ENCODE measurements around the gene DMPK.

DMPK gene

GRCh38 chr19:45820413-45821102 lies 38.3 kb upstream of the DMPK start:
- Mint-ChIP-seq H3K27me3 (peaks cover 7% of the 10 kb centered on the region), H3K36me3 (peaks cover 17% of the 10 kb centered on the region), H3K4me1 (peaks cover 9% of the 10 kb centered on the region), H3K9me3 (no peaks in the 10 kb centered on the region), H3K4me3 (no peak overlapping the region), H3K27ac (no peak overlapping the region)
- DNase-seq = no peak
- CTCF ChIA-PET = interaction anchor here (0.8 to 1.8 kb wide), 2 partner anchors 21 to 65 kb away, joined by 3 to 5 read pairs; partner anchors contain the start of gene IRF2BP1

GRCh38 chr19:45819769-45820168 lies 37.5 kb upstream of the DMPK start:
- H3K9me3 Mint-ChIP-seq = no peaks in the 10 kb centered on the region
- peaks cover 13% of the 10 kb centered on the region for H3K27me3 Mint-ChIP-seq
- H3K4me3 Mint-ChIP-seq = no peak overlapping the region
- CTCF ChIA-PET = interaction anchor here (0.8 to 3.6 kb wide), 3 partner anchors 11 to 66 kb away, joined by 3 to 23 read pairs (median 5); partner anchors contain the start of gene IRF2BP1
- H3K4me1 Mint-ChIP-seq = peaks cover 9% of the 10 kb centered on the region
- peaks cover 17% of the 10 kb centered on the region for H3K36me3 Mint-ChIP-seq
- no peak for DNase-seq
- H3K27ac Mint-ChIP-seq = peak overlapping the region; percentile 75

GRCh38 chr19:45817725-45818301 lies 35.5 kb upstream of the DMPK start:
- peaks cover 6% of the 10 kb centered on the region for H3K36me3 Mint-ChIP-seq
- no peaks in the 10 kb centered on the region for H3K9me3 Mint-ChIP-seq
- peaks cover 19% of the 10 kb centered on the region for H3K27me3 Mint-ChIP-seq
- no peak for DNase-seq
- CTCF ChIA-PET = interaction anchor here (0.7 to 3.6 kb wide), 11 partner anchors 9 to 271 kb away, joined by 3 to 23 read pairs (median 7); partner anchors contain the start of genes MYPOP, SIX5 and SYMPK
- no peak overlapping the region for H3K4me3 Mint-ChIP-seq
- peaks cover 3% of the 10 kb centered on the region for H3K4me1 Mint-ChIP-seq
- H3K27ac Mint-ChIP-seq = no peak overlapping the region

- Mint-ChIP-seq H3K27me3 (peaks cover 19% of the 10 kb centered on the region), H3K36me3 (peaks cover 6% of the 10 kb centered on the region), H3K9me3 (no peaks in the 10 kb centered on the region)
These were observed 34.9 kb upstream of the DMPK start for GRCh38 chr19:45817010-45817724.

GRCh38 chr19:45816236-45817009 lies 34.1 kb upstream of the DMPK start:
- Mint-ChIP-seq H3K4me3 (no peak overlapping the region), H3K9me3 (no peaks in the 10 kb centered on the region), H3K36me3 (peaks cover 6% of the 10 kb centered on the region), H3K27ac (peak overlapping the region; percentile 78), H3K4me1 (peaks cover 3% of the 10 kb centered on the region), H3K27me3 (peaks cover 19% of the 10 kb centered on the region)
- no peak for DNase-seq
- CTCF ChIA-PET = interaction anchor here (0.5 to 3.6 kb wide), 23 partner anchors 8 to 201 kb away, joined by 3 to 23 read pairs (median 4); partner anchors contain the start of genes MYPOP, SIX5 and SYMPK

More at GRCh38 chr19:45817010-45817724, 34.9 kb upstream of the DMPK start:
- peak overlapping the region; percentile 78 for H3K27ac Mint-ChIP-seq
- CTCF ChIA-PET = interaction anchor here (0.5 to 3.6 kb wide), 24 partner anchors 9 to 271 kb away, joined by 3 to 23 read pairs (median 4); partner anchors contain the start of genes MYPOP, SIX5 and SYMPK
- DNase-seq = peak; percentile 98
- H3K4me3 Mint-ChIP-seq = no peak overlapping the region
- H3K4me1 Mint-ChIP-seq = peaks cover 3% of the 10 kb centered on the region

GRCh38 chr19:45815481-45816216 lies 33.4 kb upstream of the DMPK start:
- peaks cover 3% of the 10 kb centered on the region for H3K36me3 Mint-ChIP-seq
- no peak for DNase-seq
- no peak overlapping the region for H3K27ac Mint-ChIP-seq
- peaks cover 3% of the 10 kb centered on the region for H3K4me1 Mint-ChIP-seq
- CTCF ChIA-PET = interaction anchor here (2.2 kb wide), 1 partner anchor 46 kb away, joined by 12 read pairs; the partner anchor contains the start of gene SIX5
- H3K9me3 Mint-ChIP-seq = no peaks in the 10 kb centered on the region
- H3K27me3 Mint-ChIP-seq = peaks cover 19% of the 10 kb centered on the region
- no peak overlapping the region for H3K4me3 Mint-ChIP-seq

GRCh38 chr19:45814851-45815480 lies 32.7 kb upstream of the DMPK start, which contains the start of gene RSPH6A:
Gene RSPH6A, minus strand, starts transcription at chr19:45815308. Its CDS starts 132 bp downstream, at chr19:45815176.
- peaks cover 19% of the 10 kb centered on the region for H3K27me3 Mint-ChIP-seq
- no peaks in the 10 kb centered on the region for H3K9me3 Mint-ChIP-seq
- CTCF ChIA-PET = interaction anchor here (1.5 to 2.8 kb wide), 3 partner anchors 8 to 46 kb away, joined by 4 to 8 read pairs (median 8); partner anchors contain the start of gene SIX5
- H3K27ac Mint-ChIP-seq = no peak within 1 kb of the TSS
- H3K36me3 Mint-ChIP-seq = peaks cover 2% of the 10 kb centered on the region
- no peak for DNase-seq
- no peak within 1 kb of the TSS for H3K4me3 Mint-ChIP-seq
- peaks cover 8% of the 10 kb centered on the region for H3K4me1 Mint-ChIP-seq

GRCh38 chr19:45814166-45814780 lies 32.0 kb upstream of the DMPK start:
- no peak overlapping the region for H3K4me3 Mint-ChIP-seq
- CTCF ChIA-PET = interaction anchor here (0.7 to 2.8 kb wide), 6 partner anchors 9 to 264 kb away, joined by 3 to 8 read pairs (median 4); partner anchors contain the start of gene SIX5

GRCh38 chr19:45812297-45812696 lies 30.0 kb upstream of the DMPK start:
- peaks cover 2% of the 10 kb centered on the region for H3K36me3 Mint-ChIP-seq
- peaks cover 19% of the 10 kb centered on the region for H3K27me3 Mint-ChIP-seq
- CTCF ChIA-PET = interaction anchor here (1.1 to 2.8 kb wide), 2 partner anchors 43 to 51 kb away, joined by 3 to 8 read pairs; partner anchors contain the start of genes SIX5 and SYMPK
- DNase-seq = no peak
- H3K4me3 Mint-ChIP-seq = no peak overlapping the region
- H3K27ac Mint-ChIP-seq = no peak overlapping the region
- H3K9me3 Mint-ChIP-seq = no peaks in the 10 kb centered on the region
- peaks cover 16% of the 10 kb centered on the region for H3K4me1 Mint-ChIP-seq

More at GRCh38 chr19:45814166-45814780, 32.0 kb upstream of the DMPK start:
- H3K4me1 Mint-ChIP-seq = peaks cover 15% of the 10 kb centered on the region
- H3K36me3 Mint-ChIP-seq = peaks cover 2% of the 10 kb centered on the region
- H3K27ac Mint-ChIP-seq = no peak overlapping the region
- H3K27me3 Mint-ChIP-seq = peaks cover 19% of the 10 kb centered on the region
- DNase-seq = no peak
- no peaks in the 10 kb centered on the region for H3K9me3 Mint-ChIP-seq

GRCh38 chr19:45809643-45810159 lies 27.4 kb upstream of the DMPK start:
- CTCF ChIA-PET = interaction anchor here (1.4 to 1.8 kb wide), 2 partner anchors 10 to 41 kb away, joined by 6 to 7 read pairs; partner anchors contain the start of gene SIX5
- no peak for DNase-seq
- H3K9me3 Mint-ChIP-seq = no peaks in the 10 kb centered on the region
- H3K36me3 Mint-ChIP-seq = no peaks in the 10 kb centered on the region
- H3K27ac Mint-ChIP-seq = no peak overlapping the region
- H3K4me3 Mint-ChIP-seq = no peak overlapping the region
- H3K4me1 Mint-ChIP-seq = peaks cover 13% of the 10 kb centered on the region
- peaks cover 23% of the 10 kb centered on the region for H3K27me3 Mint-ChIP-seq

- Mint-ChIP-seq H3K27ac (no peak overlapping the region), H3K9me3 (no peaks in the 10 kb centered on the region), H3K4me3 (no peak overlapping the region), H3K27me3 (peaks cover 58% of the 10 kb centered on the region), H3K36me3 (no peaks in the 10 kb centered on the region), H3K4me1 (peaks cover 13% of the 10 kb centered on the region)
- CTCF ChIA-PET = interaction anchor here (1.2 to 1.3 kb wide), 2 partner anchors 11 to 37 kb away, joined by 3 to 5 read pairs; partner anchors contain the start of gene SIX5
- no peak for DNase-seq
These were observed 23.4 kb upstream of the DMPK start for GRCh38 chr19:45805719-45806118.

- CTCF ChIA-PET = interaction anchor here (1.0 to 1.3 kb wide), 2 partner anchors 12 to 36 kb away, joined by 3 to 5 read pairs; partner anchors contain the start of gene SIX5
- H3K9me3 Mint-ChIP-seq = no peaks in the 10 kb centered on the region
These were observed 22.6 kb upstream of the DMPK start for GRCh38 chr19:45804959-45805230.

More at GRCh38 chr19:45804959-45805230, 22.6 kb upstream of the DMPK start:
- Mint-ChIP-seq H3K4me3 (no peak overlapping the region), H3K27me3 (peaks cover 67% of the 10 kb centered on the region), H3K27ac (no peak overlapping the region), H3K4me1 (peaks cover 7% of the 10 kb centered on the region), H3K36me3 (no peaks in the 10 kb centered on the region)
- no peak for DNase-seq
